ENCODE results near the gene MED15. TPM values are rescaled to one million over a fixed set of nuclear protein-coding genes. Genes with fewer than 3 reads are reported as not detected.

MED15 gene
- total RNA-seq, 1 experiment from 2014 or later = 94.7 TPM

GRCh38 chr22:20615021-20615420 lies 107.6 kb downstream of the MED15 start:
- Histone ChIP-seq H3K9me3 (no peaks in the 10 kb centered on the region), H3K4me3 (ENCODE audit: low read depth, low read length) (no peak overlapping the region), H3K4me1 (no peaks in the 10 kb centered on the region), H3K36me3 (ENCODE audit: control insufficient read depth, insufficient read depth, low read length) (no peaks in the 10 kb centered on the region), H3K27me3 (replicated peaks; ENCODE audit: control insufficient read depth, insufficient read depth, low read length) (no peaks in the 10 kb centered on the region)
- no TSS peak for BruUV-seq (replicated peaks)
- no peaks in the 10 kb centered on the region for H3K4me1 Mint-ChIP-seq (ENCODE audit: low read depth, unreplicated experiment)
- H3K9me3 Mint-ChIP-seq (ENCODE audit: unreplicated experiment) = no peaks in the 10 kb centered on the region
- TF ChIP-seq, protein P1, sequence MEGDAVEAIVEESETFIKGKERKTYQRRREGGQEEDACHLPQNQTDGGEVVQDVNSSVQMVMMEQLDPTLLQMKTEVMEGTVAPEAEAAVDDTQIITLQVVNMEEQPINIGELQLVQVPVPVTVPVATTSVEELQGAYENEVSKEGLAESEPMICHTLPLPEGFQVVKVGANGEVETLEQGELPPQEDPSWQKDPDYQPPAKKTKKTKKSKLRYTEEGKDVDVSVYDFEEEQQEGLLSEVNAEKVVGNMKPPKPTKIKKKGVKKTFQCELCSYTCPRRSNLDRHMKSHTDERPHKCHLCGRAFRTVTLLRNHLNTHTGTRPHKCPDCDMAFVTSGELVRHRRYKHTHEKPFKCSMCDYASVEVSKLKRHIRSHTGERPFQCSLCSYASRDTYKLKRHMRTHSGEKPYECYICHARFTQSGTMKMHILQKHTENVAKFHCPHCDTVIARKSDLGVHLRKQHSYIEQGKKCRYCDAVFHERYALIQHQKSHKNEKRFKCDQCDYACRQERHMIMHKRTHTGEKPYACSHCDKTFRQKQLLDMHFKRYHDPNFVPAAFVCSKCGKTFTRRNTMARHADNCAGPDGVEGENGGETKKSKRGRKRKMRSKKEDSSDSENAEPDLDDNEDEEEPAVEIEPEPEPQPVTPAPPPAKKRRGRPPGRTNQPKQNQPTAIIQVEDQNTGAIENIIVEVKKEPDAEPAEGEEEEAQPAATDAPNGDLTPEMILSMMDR (IDR thresholded peaks at IDR 0.05; ENCODE audit: insufficient read depth in 1 of 2, low read depth in 1 of 2, low read length in 1 of 2, severe bottlenecking in 1 of 2, unreplicated experiment in 1 of 2) = no peak
- H3K36me3 Mint-ChIP-seq (ENCODE audit: insufficient read depth, unreplicated experiment) = no peaks in the 10 kb centered on the region
- ChIA-PET CTCF (no interaction called here), POLR2A (no interaction called here)
- no peak for DNase-seq
- intact Hi-C loops (cut with micrococcal nuclease; ENCODE audit: unreplicated experiment) = no loop called here
- H3K27me3 Mint-ChIP-seq (ENCODE audit: insufficient read depth, unreplicated experiment) = no peaks in the 10 kb centered on the region
- H3K27ac Mint-ChIP-seq (ENCODE audit: unreplicated experiment) = no peak overlapping the region
- H3K4me3 Mint-ChIP-seq (ENCODE audit: unreplicated experiment) = no peak overlapping the region

DNA sequence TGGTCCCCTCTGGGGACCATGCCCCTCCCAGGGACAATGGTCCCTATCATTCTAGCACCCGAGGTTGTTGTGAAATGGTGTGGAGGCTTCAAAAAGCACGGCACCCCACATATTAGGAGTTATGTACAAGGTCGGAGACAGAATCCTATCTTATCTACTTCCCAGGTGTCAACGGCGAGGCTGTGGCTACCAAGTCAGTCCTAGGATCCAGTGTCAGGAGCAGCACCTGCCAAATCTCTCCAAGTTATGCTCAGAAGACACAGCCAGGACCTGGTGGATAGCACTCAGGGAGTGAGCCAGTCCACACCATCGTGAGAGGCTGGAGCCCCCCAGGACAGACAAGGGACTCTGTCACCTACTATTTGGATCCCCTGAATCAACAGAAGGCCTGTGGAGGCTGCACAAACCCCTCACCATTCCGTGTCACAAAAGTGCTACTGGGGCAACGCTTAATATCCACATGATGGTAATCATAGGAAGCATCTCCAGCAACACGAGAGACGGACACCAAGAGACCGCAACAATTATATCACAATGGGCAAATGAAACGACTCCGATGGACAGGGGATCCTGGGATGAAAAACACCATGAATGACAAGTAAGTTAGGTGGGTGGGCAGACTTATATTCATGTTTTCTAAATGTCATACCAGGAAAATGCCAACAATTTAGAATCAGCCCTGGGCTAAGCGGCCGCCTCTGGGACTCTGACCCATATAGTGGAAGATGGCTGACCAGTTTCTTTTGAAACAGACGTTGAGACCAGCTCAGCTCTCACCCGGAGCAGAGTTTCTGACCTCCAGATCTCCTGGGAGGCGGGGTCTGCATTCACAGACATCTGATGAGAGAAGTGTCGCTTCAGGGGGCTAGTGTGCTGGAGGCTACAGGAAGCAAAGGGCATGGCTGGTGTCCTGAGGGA lies 108.4 kb downstream of the MED15 start:
- Mint-ChIP-seq H3K4me3 (ENCODE audit: unreplicated experiment) (no peak overlapping the region), H3K27ac (ENCODE audit: unreplicated experiment) (no peak overlapping the region), H3K36me3 (ENCODE audit: insufficient read depth, unreplicated experiment) (no peaks in the 10 kb centered on the region), H3K9me3 (ENCODE audit: unreplicated experiment) (no peaks in the 10 kb centered on the region), H3K4me1 (ENCODE audit: low read depth, unreplicated experiment) (no peaks in the 10 kb centered on the region), H3K27me3 (ENCODE audit: insufficient read depth, unreplicated experiment) (no peaks in the 10 kb centered on the region)
- BruUV-seq (replicated peaks) = no TSS peak
- TF ChIP-seq, protein P1 (IDR thresholded peaks at IDR 0.05; ENCODE audit: insufficient read depth in 1 of 2, low read depth in 1 of 2, low read length in 1 of 2, severe bottlenecking in 1 of 2, unreplicated experiment in 1 of 2) = no peak
- ChIA-PET POLR2A (no interaction called here), CTCF (no interaction called here)
- Histone ChIP-seq H3K4me3 (ENCODE audit: low read depth, low read length) (no peak overlapping the region), H3K4me1 (no peaks in the 10 kb centered on the region), H3K9me3 (no peaks in the 10 kb centered on the region), H3K36me3 (ENCODE audit: control insufficient read depth, insufficient read depth, low read length) (no peaks in the 10 kb centered on the region), H3K27me3 (replicated peaks; ENCODE audit: control insufficient read depth, insufficient read depth, low read length) (no peaks in the 10 kb centered on the region)
- intact Hi-C loops (cut with micrococcal nuclease; ENCODE audit: unreplicated experiment) = no loop called here
- no peak for DNase-seq

DNA sequence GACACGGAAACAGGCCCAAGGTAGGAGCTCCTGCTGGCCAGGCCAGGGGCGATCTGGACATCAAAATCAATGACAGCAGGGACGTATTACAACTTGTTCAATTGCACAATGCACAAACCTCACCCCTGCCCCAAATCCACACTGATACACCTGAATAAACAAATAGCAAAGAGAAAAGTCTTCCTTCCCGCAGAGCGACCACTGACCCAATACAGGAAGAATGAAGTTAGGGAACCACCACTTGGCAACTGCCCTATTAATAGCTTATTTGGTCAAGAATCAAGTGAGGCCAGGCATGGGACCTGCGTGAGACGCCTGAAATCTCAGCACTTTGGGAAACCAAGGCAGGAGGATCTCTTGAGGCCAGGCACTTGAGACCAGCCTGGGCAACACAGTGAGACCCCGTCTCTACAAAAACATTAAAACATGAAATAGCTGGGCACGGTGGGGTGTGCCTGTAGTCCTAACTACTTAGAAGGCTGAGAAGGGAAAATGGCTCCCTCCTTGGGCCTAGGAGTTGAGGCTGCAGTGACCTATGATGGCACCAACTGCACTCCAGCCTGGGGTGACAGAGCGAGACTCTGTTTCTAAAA lies 109.1 kb downstream of the MED15 start:
- intact Hi-C loops (cut with micrococcal nuclease; ENCODE audit: unreplicated experiment) = no loop called here
- ChIA-PET POLR2A (no interaction called here), CTCF (interaction anchor here (1.0 kb wide), 1 partner anchor 13 kb away, joined by 3 read pairs; no protein-coding TSS in a partner anchor)
- Histone ChIP-seq H3K9me3 (no peaks in the 10 kb centered on the region), H3K27me3 (replicated peaks; ENCODE audit: control insufficient read depth, insufficient read depth, low read length) (no peaks in the 10 kb centered on the region), H3K4me1 (no peaks in the 10 kb centered on the region), H3K36me3 (ENCODE audit: control insufficient read depth, insufficient read depth, low read length) (no peaks in the 10 kb centered on the region), H3K4me3 (ENCODE audit: low read depth, low read length) (no peak overlapping the region)
- BruUV-seq (replicated peaks) = no TSS peak
- no peak for DNase-seq
- Mint-ChIP-seq H3K27ac (ENCODE audit: unreplicated experiment) (no peak overlapping the region), H3K27me3 (ENCODE audit: insufficient read depth, unreplicated experiment) (no peaks in the 10 kb centered on the region), H3K4me3 (ENCODE audit: unreplicated experiment) (no peak overlapping the region), H3K4me1 (ENCODE audit: low read depth, unreplicated experiment) (no peaks in the 10 kb centered on the region), H3K36me3 (ENCODE audit: insufficient read depth, unreplicated experiment) (no peaks in the 10 kb centered on the region), H3K9me3 (ENCODE audit: unreplicated experiment) (no peaks in the 10 kb centered on the region)
- TF ChIP-seq, protein P1 (IDR thresholded peaks at IDR 0.05; ENCODE audit: insufficient read depth in 1 of 2, low read depth in 1 of 2, low read length in 1 of 2, severe bottlenecking in 1 of 2, unreplicated experiment in 1 of 2) = no peak

Data from Caco-2 (cell line).